ENCODE data around the gene PSD2.

DNA sequence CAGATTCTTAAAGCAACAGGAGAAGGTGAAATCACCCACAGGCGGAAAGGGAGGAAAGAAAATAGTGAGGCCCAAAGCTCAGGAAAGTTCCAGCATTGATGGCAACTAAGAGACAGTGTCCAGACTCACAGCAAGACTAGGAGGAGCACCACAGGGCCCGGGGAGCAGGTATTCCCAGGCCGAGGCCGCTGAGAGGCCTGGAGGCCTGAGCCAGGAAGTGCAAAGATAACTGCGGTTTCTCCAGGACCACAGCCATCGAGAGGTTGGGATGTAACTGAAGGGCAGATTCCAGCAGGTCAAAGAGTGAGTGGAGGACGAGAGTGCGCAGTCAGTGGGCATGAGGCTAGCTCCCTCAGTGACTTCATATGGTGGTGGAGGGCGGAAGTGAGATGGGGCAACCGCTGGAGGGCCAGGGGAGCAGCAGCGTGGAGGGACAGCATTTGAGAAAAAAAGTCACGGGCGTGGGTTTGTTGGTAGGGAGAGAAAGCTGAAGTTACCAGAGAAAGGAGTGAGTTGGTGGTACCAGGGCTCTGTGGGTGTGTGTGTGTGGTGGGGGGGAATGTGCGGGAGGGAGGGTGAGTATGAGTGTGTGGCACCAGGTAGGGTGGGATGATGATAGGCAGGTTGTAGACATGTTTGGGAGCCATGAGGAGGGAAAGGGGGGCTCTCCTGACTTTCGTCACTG is 89.7 kb downstream of the PSD2 start:
- no peak for TF ChIP-seq EZH2 (IDR thresholded peaks at IDR 0.05; ENCODE audit: low read depth, unreplicated experiment)
- TF ChIP-seq, protein P1, sequence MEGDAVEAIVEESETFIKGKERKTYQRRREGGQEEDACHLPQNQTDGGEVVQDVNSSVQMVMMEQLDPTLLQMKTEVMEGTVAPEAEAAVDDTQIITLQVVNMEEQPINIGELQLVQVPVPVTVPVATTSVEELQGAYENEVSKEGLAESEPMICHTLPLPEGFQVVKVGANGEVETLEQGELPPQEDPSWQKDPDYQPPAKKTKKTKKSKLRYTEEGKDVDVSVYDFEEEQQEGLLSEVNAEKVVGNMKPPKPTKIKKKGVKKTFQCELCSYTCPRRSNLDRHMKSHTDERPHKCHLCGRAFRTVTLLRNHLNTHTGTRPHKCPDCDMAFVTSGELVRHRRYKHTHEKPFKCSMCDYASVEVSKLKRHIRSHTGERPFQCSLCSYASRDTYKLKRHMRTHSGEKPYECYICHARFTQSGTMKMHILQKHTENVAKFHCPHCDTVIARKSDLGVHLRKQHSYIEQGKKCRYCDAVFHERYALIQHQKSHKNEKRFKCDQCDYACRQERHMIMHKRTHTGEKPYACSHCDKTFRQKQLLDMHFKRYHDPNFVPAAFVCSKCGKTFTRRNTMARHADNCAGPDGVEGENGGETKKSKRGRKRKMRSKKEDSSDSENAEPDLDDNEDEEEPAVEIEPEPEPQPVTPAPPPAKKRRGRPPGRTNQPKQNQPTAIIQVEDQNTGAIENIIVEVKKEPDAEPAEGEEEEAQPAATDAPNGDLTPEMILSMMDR (conservative IDR thresholded peaks at IDR 0.05; ENCODE audit: low read depth in 2 of 2), result no peak
- no peak for TF ChIP-seq POLR2AphosphoS5 (IDR thresholded peaks at IDR 0.05; ENCODE audit: low read depth)
- TF ChIP-seq, protein P2, sequence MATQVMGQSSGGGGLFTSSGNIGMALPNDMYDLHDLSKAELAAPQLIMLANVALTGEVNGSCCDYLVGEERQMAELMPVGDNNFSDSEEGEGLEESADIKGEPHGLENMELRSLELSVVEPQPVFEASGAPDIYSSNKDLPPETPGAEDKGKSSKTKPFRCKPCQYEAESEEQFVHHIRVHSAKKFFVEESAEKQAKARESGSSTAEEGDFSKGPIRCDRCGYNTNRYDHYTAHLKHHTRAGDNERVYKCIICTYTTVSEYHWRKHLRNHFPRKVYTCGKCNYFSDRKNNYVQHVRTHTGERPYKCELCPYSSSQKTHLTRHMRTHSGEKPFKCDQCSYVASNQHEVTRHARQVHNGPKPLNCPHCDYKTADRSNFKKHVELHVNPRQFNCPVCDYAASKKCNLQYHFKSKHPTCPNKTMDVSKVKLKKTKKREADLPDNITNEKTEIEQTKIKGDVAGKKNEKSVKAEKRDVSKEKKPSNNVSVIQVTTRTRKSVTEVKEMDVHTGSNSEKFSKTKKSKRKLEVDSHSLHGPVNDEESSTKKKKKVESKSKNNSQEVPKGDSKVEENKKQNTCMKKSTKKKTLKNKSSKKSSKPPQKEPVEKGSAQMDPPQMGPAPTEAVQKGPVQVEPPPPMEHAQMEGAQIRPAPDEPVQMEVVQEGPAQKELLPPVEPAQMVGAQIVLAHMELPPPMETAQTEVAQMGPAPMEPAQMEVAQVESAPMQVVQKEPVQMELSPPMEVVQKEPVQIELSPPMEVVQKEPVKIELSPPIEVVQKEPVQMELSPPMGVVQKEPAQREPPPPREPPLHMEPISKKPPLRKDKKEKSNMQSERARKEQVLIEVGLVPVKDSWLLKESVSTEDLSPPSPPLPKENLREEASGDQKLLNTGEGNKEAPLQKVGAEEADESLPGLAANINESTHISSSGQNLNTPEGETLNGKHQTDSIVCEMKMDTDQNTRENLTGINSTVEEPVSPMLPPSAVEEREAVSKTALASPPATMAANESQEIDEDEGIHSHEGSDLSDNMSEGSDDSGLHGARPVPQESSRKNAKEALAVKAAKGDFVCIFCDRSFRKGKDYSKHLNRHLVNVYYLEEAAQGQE (IDR thresholded peaks at IDR 0.05; ENCODE audit: unreplicated experiment), result no peak
- no peak for TF ChIP-seq JUNB (IDR thresholded peaks at IDR 0.05; ENCODE audit: unreplicated experiment)
- no peak for TF ChIP-seq ZNF462 (CRISPR knock-in tag; IDR thresholded peaks at IDR 0.05)
